ENCODE data around the gene DESI2.
"Not testable (repeated sequence)": the region's sequence is repeated elsewhere in the genome, so short reads cannot be mapped to it uniquely, and the experiment has no call there.

Gene DESI2

GRCh38 chr1:244654108-244655038 lies 1.4 kb downstream of the DESI2 start:
- peak overlapping the region; percentile 95 for H3K4me3 ChIP-seq (ENCODE audit: low read length)
- peak; percentile 16 for DNase-seq (ENCODE audit: low read depth)
- no peak for TF ChIP-seq CTCF (IDR thresholded peaks at IDR 0.05; ENCODE audit: insufficient read depth, low read depth, low read length, missing control alignments)

GRCh38 chr1:244655186-244655585 lies 2.3 kb downstream of the DESI2 start:
- no peak for TF ChIP-seq CTCF (IDR thresholded peaks at IDR 0.05; ENCODE audit: insufficient read depth, low read depth, low read length, missing control alignments)
- no peak overlapping the region for H3K4me3 ChIP-seq (ENCODE audit: low read length)
- DNase-seq (ENCODE audit: low read depth) = no peak

GRCh38 chr1:244657421-244657820 lies 4.5 kb downstream of the DESI2 start:
- no peak overlapping the region for H3K4me3 ChIP-seq (ENCODE audit: low read length)
- no peak for TF ChIP-seq CTCF (IDR thresholded peaks at IDR 0.05; ENCODE audit: insufficient read depth, low read depth, low read length, missing control alignments)

GRCh38 chr1:244659694-244660093 lies 6.8 kb downstream of the DESI2 start:
- TF ChIP-seq CTCF (IDR thresholded peaks at IDR 0.05; ENCODE audit: insufficient read depth, low read depth, low read length, missing control alignments) = no peak
- DNase-seq (ENCODE audit: low read depth) = no peak
- H3K4me3 ChIP-seq (ENCODE audit: low read length) = no peak overlapping the region

More at GRCh38 chr1:244657421-244657820, 4.5 kb downstream of the DESI2 start:
- DNase-seq (ENCODE audit: low read depth) = no peak

GRCh38 chr1:244660595-244660994 lies 7.7 kb downstream of the DESI2 start:
- TF ChIP-seq CTCF (IDR thresholded peaks at IDR 0.05; ENCODE audit: insufficient read depth, low read depth, low read length, missing control alignments) = no peak
- no peak for DNase-seq (ENCODE audit: low read depth)
- no peak overlapping the region for H3K4me3 ChIP-seq (ENCODE audit: low read length)

GRCh38 chr1:244661569-244662312 lies 8.8 kb downstream of the DESI2 start:
- DNase-seq (ENCODE audit: low read depth); H3K4me3 ChIP-seq (ENCODE audit: low read length): not testable (repeated sequence)

GRCh38 chr1:244662599-244662998 lies 9.7 kb downstream of the DESI2 start:
- no peak for DNase-seq (ENCODE audit: low read depth)
- H3K4me3 ChIP-seq (ENCODE audit: low read length) = no peak overlapping the region
- no peak for TF ChIP-seq CTCF (IDR thresholded peaks at IDR 0.05; ENCODE audit: insufficient read depth, low read depth, low read length, missing control alignments)

Data from epithelial cell of esophagus (primary cell).